ENCODE measurements around the gene FOXL1. TPM values are rescaled to one million over a fixed set of nuclear protein-coding genes. Genes with fewer than 3 reads are reported as not detected.

Gene FOXL1
- total RNA-seq (2014; rRNA removed; shearing (Covaris generic)) = 4.3 and 5.7 TPM in 2 replicates

GRCh38 chr16:86578061-86578599 is at the start of gene FOXL1:
Gene FOXL1 (plus strand): TSS chr16:86578549. CDS start chr16:86578724, 175 bp downstream.
- DNase-seq (ENCODE audit: low read depth) = no peak

- peak; percentile 85 for DNase-seq (ENCODE audit: low read depth)
These were observed 49.2 kb upstream of the FOXL1 start for GRCh38 chr16:86529160-86529559.

GRCh38 chr16:86530251-86531190 is 47.8 kb upstream of the FOXL1 start:
- DNase-seq (ENCODE audit: low read depth) = no peak

GRCh38 chr16:86531191-86531545 is 47.2 kb upstream of the FOXL1 start:
- DNase-seq (ENCODE audit: low read depth) = no peak

GRCh38 chr16:86531641-86532525 is 46.5 kb upstream of the FOXL1 start:
- no peak for DNase-seq (ENCODE audit: low read depth)

GRCh38 chr16:86532526-86532815 is 45.9 kb upstream of the FOXL1 start:
- DNase-seq (ENCODE audit: low read depth) = no peak

- DNase-seq (ENCODE audit: low read depth) = no peak
These were observed 45.3 kb upstream of the FOXL1 start for GRCh38 chr16:86533076-86533475.

GRCh38 chr16:86533767-86534351 is 44.5 kb upstream of the FOXL1 start:
- DNase-seq (ENCODE audit: low read depth) = no peak

- no peak for DNase-seq (ENCODE audit: low read depth)
These were observed 43.4 kb upstream of the FOXL1 start for GRCh38 chr16:86534779-86535615.

- no peak for DNase-seq (ENCODE audit: low read depth)
These were observed 41.7 kb upstream of the FOXL1 start for GRCh38 chr16:86536621-86537020.

- no peak for DNase-seq (ENCODE audit: low read depth)
These were observed 40.9 kb upstream of the FOXL1 start for GRCh38 chr16:86537486-86537885.

- DNase-seq (ENCODE audit: low read depth) = no peak
These were observed 40.1 kb upstream of the FOXL1 start for GRCh38 chr16:86538196-86538780.

GRCh38 chr16:86540894-86541293 is 37.5 kb upstream of the FOXL1 start:
- DNase-seq (ENCODE audit: low read depth) = no peak

- DNase-seq (ENCODE audit: low read depth) = no peak
These were observed 36.8 kb upstream of the FOXL1 start for GRCh38 chr16:86541560-86541959.

GRCh38 chr16:86542756-86543750 is 35.3 kb upstream of the FOXL1 start:
- no peak for DNase-seq (ENCODE audit: low read depth)

- DNase-seq (ENCODE audit: low read depth) = no peak
These were observed 32.9 kb upstream of the FOXL1 start for GRCh38 chr16:86545481-86545880.

GRCh38 chr16:86545954-86546637 is 32.3 kb upstream of the FOXL1 start:
- no peak for DNase-seq (ENCODE audit: low read depth)

GRCh38 chr16:86546638-86547013 is 31.7 kb upstream of the FOXL1 start:
- DNase-seq (ENCODE audit: low read depth) = no peak

- DNase-seq (ENCODE audit: low read depth) = no peak
These were observed 31.1 kb upstream of the FOXL1 start for GRCh38 chr16:86547286-86547685.

Data from RPMI7951 (cell line).